HTERT RPE-1 (cell line): Measurements from ENCODE around the gene CEBPB.
"Not testable (repeated sequence)": the region's sequence is repeated elsewhere in the genome, so short reads cannot be mapped to it uniquely, and the experiment has no call there.

Source experiments
- in situ Hi-C: fragments of 300-500 bp; cut with MboI; formaldehyde crosslinking; loops from 4 replicates; pipeline ENCODE4 v1.14.3; 2020; ENCODE audit warnings: low sequenced_read_pairs

CEBPB gene

DNA sequence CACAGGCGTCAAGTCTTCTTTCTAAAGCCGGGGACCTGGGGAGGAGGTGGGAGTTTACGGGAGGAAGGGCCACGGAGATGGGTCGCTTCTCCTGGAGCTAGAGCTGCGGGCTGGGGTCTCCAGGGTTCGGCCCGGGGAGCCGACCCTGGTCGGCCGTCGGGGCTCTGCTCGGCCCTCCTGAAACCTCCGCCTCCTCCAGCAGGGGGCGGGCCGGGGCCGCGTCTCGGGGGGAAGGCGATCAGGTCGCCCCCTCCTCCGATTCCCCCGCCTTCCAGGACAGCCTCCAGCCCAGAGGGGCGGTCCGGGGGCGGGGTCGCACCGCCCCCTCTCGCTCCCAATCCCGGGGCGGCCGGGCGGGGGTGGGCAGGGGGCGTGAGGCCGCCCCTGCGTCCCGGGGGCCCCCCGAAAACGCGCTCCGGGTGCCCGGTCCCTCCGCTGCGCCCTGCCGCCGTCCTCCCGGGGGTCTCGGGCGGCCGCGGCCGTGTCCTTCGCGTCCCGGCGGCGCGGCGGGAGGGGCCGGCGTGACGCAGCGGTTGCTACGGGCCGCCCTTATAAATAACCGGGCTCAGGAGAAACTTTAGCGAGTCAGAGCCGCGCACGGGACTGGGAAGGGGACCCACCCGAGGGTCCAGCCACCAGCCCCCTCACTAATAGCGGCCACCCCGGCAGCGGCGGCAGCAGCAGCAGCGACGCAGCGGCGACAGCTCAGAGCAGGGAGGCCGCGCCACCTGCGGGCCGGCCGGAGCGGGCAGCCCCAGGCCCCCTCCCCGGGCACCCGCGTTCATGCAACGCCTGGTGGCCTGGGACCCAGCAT is at the start of gene CEBPB:
Gene CEBPB (plus strand): TSS at position 580 of the 814 bp plus-strand sequence. CDS start 204 bp downstream, at position 784.
- in situ Hi-C loops: loop anchor here (25.0 kb wide), 1 partner anchor 272 kb away; no protein-coding TSS in a partner anchor

DNA sequence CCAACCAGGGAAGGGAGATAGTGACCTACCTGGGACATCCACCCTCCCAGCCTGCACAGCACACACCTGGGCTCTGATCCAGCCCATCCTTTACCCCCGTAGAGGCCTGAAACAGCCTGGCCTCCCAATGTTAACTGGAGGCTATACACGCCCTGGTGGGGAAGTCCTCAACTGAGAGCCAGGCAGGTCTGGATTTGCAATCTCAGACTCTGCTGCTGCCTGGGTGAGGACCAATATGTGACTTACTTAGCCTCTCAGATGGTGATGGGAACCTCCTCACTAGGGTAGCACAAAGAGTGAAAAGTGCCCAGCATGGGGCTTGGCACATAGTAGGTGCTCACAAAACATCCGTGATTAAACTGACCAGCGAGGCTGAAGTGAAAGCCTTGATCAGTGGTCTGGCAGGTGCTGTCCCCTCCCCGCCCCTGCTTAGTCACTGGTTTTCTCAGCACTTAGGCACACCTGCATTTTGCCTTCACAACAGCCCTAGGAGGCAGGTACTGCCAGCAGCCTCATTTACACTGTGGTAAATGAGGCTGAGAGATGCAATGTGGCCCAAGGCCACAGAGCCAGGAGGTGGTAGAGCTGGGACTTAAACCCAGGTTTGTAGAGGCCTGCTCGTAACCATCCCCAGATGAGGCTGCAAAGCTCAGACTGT is 49.5 kb upstream of the CEBPB start:
- in situ Hi-C loops: no loop called here

DNA sequence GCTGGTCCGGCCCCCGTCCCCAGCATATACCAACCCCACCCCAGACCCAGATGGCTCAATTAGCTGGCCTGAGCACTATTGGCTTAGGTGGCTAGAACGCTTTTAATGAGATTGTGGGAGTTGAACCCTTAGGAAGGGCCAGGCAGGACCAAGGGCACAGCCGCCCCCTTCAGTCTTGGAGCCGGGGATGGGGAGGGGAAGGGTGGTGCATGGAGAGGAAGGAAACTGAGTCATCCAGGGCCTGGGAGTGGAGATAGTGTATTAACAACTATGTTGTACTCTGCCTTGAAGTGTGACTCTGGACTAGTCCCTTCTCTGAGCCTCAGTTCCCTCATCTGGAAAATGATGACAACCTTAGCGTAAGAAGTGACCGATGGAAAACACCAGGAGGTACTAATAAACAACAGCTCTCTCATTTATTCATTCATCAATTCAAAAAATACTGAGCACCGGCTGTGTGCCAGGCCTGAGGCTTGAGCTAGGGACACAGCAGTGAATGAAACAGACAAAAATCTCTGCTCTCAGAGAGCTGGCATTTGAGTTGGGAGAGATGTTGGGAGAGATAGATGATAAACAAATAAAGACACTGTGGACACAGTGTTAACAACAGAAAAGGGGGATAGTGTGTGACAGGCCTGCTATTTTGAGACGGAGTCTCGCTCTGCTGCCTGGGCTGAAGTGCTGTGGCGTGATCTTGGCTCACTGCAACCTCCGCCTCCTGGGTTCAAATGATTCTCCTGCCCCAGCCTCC is 48.6 kb upstream of the CEBPB start:
- in situ Hi-C loops: no loop called here

DNA sequence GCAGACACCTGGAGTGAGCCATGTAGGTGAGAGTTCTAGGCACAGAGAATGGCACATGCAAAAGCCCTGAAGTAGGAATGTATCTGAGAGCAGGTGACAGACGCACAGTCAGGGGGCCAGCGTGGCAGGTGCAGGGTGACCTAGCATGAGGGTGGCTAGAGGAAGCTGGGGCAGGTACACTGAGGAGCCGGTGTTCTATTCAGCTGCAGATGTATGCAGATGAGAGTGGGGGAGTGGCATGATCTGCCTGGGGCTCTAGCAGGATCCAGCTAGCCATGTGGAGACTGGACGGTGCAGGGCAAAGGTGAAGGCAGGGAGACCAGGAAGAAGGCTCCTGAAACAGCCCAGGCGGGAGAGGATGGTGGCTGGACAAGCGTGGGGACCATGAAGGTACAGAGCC is 47.8 kb upstream of the CEBPB start:
- in situ Hi-C loops: no loop called here

DNA sequence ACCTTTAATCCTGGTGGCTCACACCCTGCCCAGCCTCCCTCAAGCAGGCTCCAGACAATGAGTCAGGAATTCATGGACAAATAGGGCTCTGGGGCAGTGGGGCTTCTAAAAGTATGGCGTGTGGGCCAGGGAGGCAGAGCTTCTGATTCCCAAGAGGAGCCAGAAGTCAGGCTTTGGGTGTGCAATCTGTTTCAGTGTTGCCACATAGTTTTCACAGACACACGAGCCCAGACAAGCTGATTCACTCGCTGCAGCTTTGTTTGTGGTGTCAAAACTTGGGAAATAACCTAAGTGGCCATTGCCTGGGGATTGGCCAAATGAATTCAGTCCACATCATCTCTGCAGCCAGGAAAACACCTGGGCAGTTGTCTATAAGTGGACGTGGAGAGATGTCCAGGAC is 46.3 kb upstream of the CEBPB start:
- in situ Hi-C loops: no loop called here

DNA sequence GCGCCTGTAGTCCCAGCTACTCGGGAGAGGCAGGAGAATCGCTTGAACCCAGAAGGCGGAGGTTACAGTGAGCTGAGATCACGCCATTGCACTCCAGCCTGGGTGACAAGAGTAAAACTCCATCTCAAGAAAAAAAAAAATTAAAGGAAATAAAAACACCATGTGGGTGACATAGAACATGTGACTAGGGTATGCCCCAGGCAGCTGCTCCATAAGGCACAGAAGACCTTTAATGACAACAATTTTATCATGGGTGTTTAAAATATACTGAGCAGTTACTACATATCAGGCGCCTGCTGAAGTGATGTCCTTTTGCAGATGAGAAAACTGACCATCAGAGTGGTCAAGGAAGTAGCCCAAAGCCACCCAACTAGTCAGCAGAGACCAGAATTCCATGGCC is 45.1 kb upstream of the CEBPB start:
- in situ Hi-C loops: no loop called here

DNA sequence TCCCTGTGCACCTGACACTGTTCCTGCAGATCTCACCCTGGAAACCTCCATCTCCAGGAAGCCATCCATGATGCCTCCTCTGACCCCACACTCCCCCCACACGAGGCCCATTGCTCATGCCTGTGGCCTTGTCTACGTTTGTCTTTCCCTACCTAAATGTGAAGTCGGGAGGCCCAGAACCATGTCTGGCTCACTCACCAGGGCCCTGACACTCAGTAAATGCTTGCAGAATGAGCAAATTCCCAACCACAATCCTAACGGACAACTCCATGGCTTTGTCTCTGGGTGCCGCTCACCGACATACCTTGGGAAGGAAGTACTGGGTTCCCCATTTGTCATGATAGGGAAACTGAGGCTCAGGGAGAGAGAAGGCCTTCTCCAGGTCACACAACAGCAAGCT is 44.4 kb upstream of the CEBPB start:
- in situ Hi-C loops: no loop called here

DNA sequence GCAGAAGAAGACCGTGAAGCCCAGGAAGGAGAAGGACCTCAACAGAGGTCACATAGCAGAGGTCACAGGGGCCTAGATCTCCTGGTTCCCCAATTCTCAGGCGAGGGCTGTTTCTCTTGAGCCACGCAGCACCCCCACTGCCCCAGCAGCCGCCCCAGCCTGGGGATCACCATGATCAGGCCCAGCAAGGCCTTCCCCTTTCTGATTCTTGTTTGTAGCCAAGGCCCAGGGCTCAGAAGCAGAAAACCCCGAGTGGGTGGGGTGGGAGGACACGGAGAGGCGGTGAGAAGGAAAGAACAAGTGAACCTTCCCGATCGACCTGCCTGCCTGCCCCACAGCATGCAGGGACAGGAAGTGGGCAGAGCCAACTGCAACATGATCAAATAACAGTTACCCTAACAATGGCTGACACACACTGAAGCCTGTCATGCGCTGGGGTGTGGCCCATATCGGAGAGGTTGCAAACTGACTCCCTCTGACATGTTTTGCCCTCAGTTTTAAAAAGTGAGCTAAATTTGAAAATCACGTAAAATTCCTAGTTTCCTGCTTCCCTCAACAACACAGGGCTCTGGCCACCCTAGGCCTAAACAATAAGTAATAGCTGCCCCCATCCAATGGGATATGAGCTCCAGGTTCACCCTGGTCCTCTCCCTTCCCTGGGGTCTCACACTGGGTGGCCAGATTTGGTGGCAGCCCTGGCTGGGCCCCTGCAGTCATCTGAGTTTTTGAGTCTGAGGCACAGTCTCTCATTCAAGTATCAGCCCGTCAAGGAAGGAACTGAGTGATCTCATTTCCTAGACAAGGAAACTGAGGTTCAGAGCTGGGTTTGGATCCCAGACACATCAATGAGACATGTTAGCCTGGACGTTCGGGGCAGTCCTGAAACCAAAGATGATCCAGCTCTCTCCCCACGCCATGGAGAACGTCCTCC is 43.6 kb upstream of the CEBPB start:
- in situ Hi-C loops: no loop called here

DNA sequence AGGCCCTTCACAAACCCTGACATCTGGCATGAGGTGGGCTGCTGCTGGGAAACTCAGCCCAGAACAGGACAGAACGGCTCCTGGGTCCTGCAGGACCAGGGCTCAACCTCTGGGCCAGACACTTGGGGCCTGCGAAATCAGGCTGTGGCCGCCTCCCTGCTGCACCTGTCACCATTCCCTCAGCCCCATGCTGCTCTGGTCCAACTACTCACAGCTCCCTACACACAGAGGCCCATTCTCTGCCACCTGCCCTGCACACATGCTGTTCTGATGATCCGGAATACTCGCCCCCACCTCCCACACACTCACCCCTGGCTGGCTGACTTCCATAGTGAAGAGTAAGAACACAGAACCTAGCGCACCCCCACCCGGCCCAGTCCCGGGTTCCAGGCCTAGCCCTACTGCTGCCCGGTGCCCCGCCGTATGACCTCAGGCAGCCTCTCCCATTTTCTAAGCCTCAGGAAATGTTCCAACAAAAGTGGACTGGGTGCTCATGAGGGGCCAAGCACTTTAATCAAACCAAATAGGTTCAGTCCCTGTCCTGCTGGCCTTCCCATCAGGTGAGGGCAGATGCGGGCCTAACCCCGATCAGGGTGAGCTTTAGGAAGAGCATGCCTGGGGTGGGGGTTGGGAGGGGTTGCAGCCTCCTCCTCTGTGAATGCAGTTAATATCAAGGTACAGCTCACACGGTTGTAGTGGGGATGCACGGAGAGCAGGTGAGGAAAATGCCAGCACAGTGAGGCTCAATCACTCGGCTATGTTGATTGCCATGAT is 41.0 kb upstream of the CEBPB start:
- in situ Hi-C loops: no loop called here

DNA sequence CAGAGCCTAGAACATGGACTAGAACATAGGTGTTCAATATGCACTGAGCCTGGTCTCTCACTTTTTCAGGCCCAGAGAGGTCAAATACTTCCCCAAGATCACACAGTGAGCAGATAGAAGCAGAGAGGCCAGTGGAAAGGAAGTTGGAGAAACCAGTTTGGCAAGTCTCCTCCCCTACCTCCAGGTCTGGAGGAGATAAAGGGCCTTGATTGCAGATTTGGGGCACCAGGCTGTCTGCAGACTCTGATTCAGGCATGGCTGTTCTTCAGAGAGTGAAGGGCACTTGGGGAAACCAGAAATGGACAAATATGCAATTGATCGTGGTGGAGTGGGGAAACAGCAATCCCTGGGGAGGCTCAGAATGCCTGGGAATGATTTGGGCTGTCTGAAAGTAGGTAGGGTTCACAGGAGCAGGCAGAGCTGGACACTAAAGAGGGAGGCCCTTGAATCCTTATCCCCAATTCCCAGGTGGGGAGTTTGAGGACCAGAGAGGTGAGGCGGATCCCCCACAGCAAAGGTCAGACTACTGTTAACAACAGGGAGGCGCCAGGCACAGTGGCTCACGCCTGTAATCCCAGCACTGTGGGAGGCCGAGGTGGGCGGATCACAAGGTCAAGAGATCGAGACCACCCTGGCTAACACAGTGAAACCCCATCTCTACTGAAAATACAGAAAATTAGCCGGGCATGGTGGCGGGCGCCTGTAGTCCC is 39.4 kb upstream of the CEBPB start:
- in situ Hi-C loops: no loop called here

DNA sequence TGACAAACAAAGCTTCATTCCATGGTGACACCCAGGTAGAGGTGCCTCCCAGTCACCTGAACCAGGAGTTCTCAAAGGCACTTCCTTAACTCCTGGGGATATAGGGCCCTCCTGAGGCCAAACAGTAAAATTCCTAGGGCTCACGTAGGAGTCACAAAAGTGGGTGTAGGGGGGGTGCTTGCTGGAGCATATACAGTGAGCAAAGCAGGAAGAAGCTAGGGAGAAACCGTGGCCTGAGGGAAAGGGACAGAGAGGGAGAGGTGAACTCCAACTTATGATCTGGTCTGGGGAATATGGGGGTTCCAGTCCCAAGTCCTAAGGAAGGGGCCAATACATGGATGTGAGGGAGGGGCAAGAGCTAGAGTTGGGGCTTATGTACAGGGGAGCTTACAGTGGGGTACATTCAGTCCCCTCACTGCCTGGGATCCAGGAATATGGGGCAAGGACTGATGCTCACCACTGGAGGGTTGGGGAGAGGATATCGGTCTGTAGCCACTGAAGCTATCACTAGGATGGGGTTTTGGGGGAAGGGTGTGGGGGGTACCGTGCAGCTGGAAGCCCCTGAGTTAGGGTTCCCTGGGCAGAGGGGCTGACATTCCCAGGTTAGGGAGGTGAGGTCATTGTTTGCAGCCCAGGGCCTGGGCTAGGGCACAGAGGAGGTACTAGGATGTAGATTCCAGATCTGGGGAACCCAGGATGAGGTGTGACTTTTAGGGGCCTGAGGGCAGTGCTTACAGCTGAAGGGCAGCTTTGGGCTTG is 38.1 kb upstream of the CEBPB start:
- in situ Hi-C loops: no loop called here

DNA sequence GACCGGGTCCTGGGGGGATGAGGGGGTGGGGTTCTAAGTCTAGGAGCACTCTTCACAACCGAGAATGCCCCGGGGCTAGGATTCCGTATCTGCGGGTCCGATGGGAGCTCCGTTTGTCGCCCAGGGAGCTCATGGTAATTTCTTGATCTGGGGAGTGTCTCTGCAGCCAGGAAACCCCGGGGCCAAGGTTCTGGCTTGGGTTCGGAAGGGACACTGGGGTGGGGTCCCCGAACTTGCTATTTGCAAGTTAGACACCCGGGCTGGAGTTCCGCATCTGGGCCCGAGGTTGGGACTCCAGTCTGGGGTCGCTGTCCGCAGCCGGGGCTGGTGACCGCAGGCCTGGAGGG is 37.5 kb upstream of the CEBPB start:
- in situ Hi-C loops: no loop called here

DNA sequence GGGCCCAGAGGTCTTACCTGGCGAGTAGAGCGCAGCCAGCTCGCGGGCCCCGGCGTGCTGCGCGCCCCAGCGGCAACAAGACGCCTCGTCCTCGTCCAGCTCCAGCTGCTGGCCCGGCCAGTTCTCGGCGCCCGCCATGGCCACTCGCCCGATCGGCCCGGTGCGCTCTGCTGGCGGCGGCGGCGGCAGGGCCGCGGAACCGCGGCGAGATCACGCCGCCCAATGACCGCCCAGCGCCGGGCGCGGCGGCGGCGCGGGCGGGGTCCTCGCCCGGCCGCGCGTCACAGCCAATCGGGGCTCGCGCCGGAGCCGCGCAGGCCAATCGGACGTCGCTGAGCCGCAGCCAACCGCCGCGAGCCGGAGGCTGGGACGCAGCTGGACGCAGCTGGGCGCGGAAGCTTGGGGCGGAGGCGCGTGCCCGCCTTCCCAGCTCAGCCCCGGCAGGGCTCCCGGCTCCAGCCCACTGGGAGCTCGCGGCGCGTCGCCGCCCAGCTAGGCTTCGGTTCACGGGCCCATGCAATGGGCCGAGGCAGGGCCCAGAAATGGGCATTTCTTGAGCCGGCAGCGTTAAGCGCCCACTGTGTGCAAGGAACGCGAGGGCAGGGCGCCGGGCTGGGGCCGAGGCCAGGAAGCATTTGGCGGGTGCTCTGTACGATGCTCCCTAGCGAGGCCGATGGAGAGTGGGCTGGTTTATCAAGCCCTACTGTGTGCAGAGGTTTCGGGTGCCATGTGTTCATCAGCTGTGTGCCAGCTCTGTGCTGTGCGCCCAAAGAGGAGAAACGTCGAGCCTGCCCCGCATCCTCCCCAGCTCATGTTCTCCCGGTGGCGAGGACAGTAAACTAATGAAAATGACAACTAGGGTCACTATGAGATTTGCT is 36.9 kb upstream of the CEBPB start, which contains the start of gene PEDS1:
Gene PEDS1 (minus strand): TSS at position 224 of the 878 bp plus-strand sequence. CDS start 86 bp downstream, at position 138.
- in situ Hi-C loops: no loop called here

DNA sequence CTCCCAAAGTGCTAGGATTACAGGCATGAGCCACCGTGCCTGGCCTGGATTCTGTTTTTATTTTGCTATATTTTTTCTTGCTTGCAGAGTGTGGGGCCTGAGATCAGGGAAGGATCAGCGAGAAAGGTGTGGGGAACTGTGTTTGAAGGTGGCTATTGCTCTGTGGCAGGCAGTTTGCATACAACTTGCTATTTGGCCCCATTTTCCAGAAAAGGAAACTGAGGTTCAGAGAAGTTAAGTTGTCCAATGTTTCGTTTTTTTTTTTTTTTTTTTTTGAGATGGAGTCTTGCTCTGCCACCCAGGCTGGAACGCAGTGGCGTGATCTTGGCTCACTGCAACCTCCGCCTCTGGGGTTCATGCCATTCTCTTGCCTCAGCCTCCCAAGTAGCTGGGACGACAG is 29.1 kb upstream of the CEBPB start:
- in situ Hi-C loops: not testable (repeated sequence)

DNA sequence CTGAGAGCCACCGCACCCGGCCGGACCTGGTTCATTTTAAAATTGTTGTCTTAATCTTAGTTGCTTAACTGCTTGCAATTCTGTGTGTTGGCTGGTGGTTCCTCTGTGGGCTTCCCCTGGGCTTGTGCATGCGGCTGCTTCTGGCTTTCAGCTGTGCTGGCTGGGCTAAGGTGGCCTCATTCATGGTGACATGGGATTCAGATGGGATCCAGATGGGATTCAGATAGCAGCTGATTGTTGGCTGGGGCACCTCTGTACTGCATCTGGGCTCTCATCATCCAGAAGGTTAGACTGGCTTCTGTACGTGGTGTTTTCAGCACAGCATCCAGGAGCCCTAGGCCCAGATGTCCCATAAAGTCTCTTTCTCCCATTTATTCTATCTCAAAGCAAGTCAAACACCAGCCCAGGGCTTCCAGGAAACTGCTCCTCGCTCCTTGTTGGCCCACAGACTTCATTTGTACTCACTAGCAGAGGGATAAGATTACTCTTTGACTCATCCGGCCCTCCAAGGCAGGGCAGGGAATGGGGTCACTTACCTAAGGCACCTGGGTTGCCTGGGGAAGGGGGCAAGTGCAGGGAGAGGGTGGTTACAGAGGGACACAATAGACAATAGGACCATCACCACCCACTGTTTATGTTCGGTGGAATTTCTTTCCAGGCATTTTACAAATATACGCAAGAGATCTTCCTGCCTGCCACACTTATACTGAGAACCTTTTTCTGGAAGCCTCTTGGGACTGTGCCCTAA is 26.9 kb upstream of the CEBPB start:
- in situ Hi-C loops: no loop called here

DNA sequence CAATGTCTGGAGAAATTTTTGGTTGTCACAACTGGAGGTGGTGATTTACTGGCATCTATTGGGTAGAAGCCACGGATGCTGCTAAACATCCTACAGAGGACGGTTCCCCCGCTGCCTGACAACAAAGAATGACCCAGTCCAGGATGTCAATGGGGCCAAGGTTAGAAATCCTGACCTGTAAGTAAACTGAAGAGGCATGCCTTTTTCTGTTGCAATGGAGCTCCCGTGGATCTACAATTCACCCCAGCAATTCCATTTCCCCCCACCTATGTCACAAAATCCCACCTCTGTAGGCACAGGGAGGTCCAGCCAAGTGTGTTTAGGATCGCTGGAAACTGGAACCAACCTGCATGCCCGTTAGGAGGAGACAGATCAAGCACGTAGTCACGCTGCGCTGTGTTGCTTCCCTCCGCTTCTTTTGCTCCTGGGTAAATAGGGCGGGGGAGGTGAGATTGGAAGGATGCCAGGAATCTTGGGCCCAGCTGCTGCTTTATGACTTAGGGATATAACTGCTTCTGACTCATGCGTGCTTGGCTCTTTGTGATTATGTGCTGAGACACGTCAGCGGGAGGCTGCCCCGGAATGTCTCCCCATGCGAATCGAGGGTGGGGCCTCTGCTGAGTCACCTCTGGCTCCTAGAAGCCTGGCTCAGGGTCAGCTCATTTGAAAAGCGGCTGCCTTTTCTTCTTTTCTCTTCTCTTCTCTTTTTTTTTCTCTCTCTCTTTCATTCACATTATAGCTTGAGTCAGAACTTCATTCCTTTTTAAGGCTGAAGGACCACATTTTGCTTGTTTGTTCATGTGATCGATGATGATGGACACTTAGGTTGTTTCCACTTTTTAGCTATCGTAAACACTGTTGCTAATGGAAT is 24.7 kb upstream of the CEBPB start:
- in situ Hi-C loops: no loop called here
